Hematopoietic multipotent progenitor cell treated with erythropoietin and hydrocortisone succinate and interleukin-3 and kit ligand, for 17 days (in vitro differentiated cells): ENCODE measurements around the gene OR52W1.

ENCODE experiments used
- DNase-seq: peaks from one replicate; pipeline ENCODE4 v3.0.0-alpha.2; 2015; ENCODE audit warnings: low spot score

OR52W1 gene, protein sequence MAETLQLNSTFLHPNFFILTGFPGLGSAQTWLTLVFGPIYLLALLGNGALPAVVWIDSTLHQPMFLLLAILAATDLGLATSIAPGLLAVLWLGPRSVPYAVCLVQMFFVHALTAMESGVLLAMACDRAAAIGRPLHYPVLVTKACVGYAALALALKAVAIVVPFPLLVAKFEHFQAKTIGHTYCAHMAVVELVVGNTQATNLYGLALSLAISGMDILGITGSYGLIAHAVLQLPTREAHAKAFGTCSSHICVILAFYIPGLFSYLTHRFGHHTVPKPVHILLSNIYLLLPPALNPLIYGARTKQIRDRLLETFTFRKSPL

GRCh38 chr11:6199174-6199810 lies at the start of gene OR52W1:
OR52W1 (plus strand) TSS chr11:6199224; CDS start chr11:6199224, 0 bp downstream.
- no peak for DNase-seq

- no peak for DNase-seq
Measured at GRCh38 chr11:6151117-6151516, 47.9 kb upstream of the OR52W1 start.

GRCh38 chr11:6152126-6152525 lies 46.9 kb upstream of the OR52W1 start:
- DNase-seq = no peak

- DNase-seq = no peak
Measured at GRCh38 chr11:6156628-6157359, 42.2 kb upstream of the OR52W1 start.

- DNase-seq = no peak
Measured at GRCh38 chr11:6170226-6170625, 28.8 kb upstream of the OR52W1 start, which contains the start of gene OR52B2. OR52B2 (minus strand) TSS chr11:6170326; CDS start chr11:6170326, 0 bp downstream.

GRCh38 chr11:6175440-6175839 lies 23.6 kb upstream of the OR52W1 start:
- no peak for DNase-seq

- no peak for DNase-seq
Measured at GRCh38 chr11:6191742-6192141, 7.3 kb upstream of the OR52W1 start.

DNA sequence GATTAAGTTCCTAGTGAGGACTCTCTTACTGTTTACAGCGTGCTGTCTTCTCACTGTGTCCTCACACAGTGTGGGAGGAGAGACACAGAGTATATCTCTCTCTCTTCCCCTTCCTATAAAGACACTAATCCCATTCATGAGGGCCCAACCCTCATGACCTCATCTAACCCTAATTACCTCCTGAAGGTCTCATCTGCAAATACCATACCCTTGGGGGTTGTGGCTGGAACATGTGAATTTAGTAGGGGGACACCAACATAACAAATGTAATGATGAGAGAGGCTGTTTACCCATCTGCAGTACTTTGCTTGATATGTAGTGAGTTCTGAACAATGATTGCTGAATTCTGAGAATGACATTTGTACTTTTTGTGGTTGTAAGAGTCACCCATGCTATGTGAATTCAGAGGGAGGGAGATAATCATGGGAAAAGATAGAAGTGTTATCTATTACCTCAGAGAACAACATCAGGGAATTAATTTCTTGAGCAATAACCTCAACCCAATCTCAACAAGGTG lies 4.9 kb upstream of the OR52W1 start:
- DNase-seq = no peak

DNA sequence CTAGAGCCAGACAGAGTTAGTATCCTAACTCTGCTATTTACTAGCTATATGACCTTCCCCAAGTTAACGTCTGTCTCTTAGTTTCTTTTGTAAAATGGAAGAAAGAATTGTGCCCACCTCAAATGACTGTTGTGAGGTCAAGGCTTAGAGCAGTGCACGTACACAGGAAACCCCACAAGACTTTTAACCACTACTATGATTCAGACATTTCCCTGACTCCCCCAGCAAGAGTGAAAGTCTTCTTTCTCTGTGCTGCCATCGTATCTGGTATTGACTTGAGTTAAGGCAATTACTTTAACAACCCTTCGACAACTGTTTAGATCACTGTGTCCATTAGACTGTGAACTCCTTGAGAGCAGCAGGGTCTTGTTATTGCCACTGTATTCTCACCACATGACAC lies 2.6 kb upstream of the OR52W1 start:
- DNase-seq = no peak

DNA sequence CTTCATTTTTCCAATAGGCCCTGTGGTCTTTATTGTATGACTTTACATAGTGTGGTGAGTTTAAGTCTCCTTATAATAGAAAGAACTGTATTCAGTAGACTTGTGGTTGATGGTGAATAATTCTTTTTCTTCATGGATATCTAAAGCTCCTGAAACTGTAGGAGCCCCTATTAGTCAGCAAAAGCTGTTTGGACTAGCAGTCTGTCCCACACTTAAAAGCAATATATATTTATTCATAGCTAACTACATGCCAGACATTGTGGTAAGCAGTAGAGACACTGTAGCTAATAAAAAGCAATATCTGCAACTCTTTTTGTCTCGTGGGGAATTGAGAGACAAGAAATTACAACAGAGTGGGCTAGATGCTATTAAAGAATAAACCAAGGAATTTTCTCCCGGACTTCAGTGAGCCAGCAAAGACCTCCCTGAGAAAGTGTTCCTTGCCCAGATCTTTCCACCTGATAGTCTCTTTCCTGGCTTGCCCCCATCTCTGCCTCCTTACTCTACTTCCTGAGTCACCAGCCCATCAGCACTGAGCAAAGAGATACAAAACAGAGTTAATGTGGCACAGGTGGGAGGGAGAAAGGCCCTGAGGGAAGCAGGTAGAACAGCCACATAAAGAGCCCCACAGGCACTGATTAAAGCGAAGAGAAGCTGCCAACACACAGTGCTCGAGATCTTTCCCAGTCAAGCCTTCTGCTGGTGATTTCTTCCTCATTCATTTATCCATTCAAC lies 1.4 kb upstream of the OR52W1 start:
- no peak for DNase-seq

GRCh38 chr11:6200975-6201374 lies 2.0 kb downstream of the OR52W1 start:
- DNase-seq = no peak

- DNase-seq = no peak
Measured at GRCh38 chr11:6201481-6201880, 2.5 kb downstream of the OR52W1 start.

- DNase-seq = no peak
Measured at GRCh38 chr11:6202041-6202440, 3.0 kb downstream of the OR52W1 start.

- DNase-seq = no peak
Measured at GRCh38 chr11:6203327-6203726, 4.3 kb downstream of the OR52W1 start.

DNA sequence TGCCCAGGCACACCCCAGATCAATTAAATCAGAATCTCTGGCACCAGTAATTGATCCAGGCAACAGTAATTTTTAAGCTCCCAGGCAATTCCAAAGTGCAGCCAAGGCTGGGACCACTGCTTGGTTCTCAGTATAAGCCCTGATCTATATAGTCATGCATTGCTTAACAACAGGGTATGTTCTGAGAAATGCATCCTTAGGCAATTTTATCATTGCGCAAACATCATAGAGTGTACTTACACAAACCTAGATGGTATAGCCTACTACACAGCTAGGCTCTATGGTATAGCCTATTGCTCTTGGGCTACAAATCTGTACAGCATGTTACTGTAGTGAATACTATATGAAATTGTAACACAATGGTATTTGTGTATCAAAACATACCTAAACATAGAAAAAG lies 5.7 kb downstream of the OR52W1 start:
- no peak for DNase-seq

GRCh38 chr11:6205366-6205765 lies 6.3 kb downstream of the OR52W1 start, which contains the start of gene C11orf42:
C11orf42 (plus strand) TSS chr11:6205557; CDS start chr11:6205616, 59 bp downstream.
- DNase-seq = no peak

- no peak for DNase-seq
Measured at GRCh38 chr11:6206456-6207180, 7.6 kb downstream of the OR52W1 start.

- no peak for DNase-seq
Measured at GRCh38 chr11:6209801-6210200, 10.8 kb downstream of the OR52W1 start.

DNA sequence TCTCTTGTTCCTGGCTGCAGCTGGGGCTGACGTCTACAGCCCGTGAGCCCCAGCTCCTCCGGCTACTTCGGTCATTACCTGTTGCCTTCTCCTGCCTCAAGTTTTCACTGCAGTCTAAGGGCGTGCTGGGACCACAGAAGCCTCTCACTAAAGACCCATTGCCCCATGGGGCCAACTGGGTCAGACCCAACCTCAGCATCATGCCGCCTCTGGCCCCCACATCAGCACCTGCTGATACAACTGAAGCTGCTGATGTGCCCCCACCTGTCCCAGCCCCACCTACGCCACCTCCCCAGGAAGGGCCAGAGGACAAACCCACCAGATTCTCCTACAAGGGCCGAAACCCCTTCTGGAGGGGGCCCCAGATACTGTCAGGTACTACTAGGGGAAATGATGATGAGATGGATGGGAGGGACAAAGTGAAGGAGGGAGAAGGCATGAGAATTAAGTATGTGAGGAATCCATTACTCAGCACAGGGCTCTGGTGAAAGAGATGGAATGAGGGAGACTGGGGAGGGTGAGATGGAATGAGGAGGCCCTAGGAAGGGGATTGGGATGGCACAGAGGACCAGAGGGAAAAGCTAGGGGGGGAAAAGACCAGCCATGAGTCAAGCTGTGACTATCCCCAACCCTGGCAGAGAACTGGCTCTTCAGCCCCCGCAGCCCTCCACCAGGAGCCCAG lies 11.4 kb downstream of the OR52W1 start:
- no peak for DNase-seq

- no peak for DNase-seq
Measured at GRCh38 chr11:6214530-6214929, 15.5 kb downstream of the OR52W1 start.

GRCh38 chr11:6216501-6216900 lies 17.5 kb downstream of the OR52W1 start:
- no peak for DNase-seq
